GM19468 (cell line): ENCODE measurements around the gene NAAA.
"Not testable (repeated sequence)": the region's sequence is repeated elsewhere in the genome, so short reads cannot be mapped to it uniquely, and the experiment has no call there.

ENCODE experiments used
- ATAC-seq: cut with Tn5 transposase; IDR thresholded peaks from one replicate; pipeline ENCODE4 v1.9.1; 2021; ENCODE audit warnings: mild to moderate bottlenecking, moderate library complexity, moderate number of reproducible peaks; ENCODE audit not compliant: unreplicated experiment; ENCODE audit errors: extremely low read depth

Gene NAAA

DNA sequence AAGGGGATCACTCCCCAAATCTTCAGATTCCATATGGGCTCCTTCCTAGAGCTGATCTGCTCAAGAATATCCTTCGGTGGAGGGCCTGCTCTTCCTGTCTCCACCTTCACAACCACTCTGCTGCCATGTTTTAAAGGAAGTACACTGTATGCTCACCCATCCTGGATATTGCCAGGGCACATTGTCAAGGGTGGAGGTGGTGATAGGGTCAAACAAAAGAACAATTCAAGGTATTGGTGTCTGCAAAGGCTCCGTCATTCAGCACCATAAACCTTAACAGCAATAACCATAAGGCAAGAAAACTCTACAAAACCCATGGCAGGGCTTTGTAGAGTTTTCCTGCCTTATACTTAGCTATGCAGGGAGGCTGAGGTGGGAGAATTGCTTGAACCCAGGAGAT lies 18.9 kb downstream of the NAAA start:
- ATAC-seq = no peak

DNA sequence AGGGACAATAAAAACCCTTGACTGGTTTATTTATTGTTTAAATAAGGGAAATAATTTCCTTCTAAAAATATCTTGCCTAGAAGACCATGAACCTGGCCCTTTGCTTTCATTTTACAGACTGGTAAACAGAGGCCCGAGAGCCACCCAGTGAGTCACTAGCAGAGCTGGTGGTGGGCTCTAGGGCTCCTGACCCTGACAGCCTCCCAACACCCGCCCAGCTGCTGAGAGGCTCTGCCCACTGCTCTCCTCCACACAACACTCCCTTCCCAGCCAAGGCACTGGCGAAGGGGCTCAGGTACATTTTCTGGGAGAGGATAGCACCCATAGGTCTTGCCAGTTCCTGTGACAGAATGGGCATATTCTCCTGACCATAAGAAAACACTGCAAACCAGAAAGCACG lies 20.5 kb downstream of the NAAA start:
- no peak for ATAC-seq

DNA sequence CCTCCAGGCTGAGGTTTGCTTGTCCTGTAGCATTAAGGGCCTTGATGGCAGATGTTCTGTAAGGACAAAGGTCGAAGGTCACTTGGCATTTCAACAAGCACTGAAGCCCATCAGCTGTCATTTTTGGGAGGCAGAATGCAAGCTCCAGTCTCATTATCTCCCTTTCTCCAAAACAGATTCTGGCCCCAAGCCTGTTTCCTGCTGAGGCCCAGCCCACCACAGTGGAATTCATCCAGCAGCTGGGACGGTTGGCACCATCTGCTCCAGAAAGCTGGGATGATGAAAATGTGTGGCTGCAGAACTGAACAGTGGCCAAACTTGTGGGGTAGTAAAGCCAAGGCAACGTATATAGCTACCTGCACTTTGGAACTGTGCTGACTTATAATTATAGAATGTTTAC lies 20.9 kb downstream of the NAAA start:
- ATAC-seq = no peak

DNA sequence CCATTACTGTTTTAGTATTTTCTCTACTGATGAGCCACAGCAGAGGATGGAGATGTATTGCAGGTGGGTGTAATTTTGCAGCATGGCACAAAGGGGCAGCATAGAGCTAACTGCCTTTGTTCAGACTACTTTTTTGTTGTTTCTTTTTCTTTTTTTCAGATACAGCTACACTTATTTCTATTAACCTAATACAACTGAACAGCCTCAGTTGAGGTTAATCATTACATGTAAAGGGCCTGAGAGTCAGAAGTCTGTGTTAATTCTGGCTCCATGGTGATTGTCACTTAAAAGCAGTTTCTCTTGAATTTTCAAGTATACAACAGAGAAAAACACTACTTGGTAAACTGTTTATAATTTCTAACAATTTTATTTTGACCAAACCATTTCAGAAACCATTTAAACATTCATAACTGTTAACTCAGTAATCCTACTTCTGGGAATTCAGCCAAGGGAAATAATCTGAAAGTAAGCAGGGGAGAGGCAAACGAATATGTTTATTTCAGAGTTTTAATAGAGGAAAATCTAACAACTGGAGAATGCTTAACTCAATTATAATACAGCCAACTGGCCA lies 24.6 kb downstream of the NAAA start:
- no peak for ATAC-seq

DNA sequence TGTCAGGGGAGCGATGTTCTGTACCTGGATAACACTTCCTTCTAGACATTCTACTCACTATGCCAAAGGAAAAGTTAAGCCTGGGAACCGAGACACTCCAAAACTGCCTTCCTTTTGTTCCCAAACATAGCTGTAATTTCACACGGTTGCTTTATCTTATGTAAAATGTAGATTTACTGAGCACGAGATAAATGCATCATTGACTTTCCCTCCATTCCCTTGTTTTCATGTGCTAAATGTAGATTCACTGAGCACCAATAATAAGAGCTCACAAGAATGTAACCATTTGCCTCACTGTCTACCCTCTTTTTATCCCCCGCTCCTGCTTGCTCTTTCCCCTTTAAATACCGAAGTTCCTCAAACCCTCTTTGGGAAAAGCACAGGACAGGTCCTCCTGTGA lies 27.8 kb downstream of the NAAA start:
- no peak for ATAC-seq

DNA sequence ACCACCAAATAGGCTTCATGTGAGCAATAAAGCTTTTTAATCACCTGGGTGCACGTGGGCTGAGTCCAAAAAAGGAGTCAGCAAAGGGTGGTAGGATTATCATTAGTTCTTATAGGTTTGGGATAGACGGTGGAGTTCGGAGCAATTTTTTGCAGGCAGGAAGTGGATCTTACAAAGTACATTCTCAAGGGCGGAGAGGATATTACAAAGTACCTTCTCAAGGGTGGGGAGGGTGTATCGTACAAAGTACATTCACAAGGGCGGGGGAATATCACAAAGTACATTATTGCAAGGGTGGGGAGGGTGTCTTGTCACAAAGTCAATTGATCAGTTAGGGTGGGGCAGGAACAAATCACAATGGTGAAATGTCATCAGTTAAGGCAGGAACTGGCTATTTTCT lies 30.0 kb downstream of the NAAA start:
- ATAC-seq = not testable (repeated sequence)

DNA sequence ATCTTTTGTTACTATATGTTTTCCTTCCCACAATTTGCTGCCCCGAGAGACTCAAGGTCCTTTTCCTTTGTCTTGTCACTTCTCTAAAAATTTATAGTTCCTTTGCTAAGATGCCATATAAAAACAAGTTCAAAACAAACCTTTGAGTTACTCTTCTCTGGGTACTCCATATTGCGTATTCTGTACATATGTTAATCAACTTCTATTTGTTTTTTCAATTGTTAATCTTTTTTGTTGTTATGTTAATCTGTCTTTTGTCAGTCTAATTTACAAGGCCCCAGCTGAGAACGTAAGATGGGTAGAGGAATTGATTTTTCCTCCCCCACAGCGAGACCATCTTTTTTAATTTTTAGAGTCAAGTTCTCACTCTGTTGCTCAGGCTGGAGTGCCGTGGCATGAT lies 31.4 kb downstream of the NAAA start:
- ATAC-seq = no peak

DNA sequence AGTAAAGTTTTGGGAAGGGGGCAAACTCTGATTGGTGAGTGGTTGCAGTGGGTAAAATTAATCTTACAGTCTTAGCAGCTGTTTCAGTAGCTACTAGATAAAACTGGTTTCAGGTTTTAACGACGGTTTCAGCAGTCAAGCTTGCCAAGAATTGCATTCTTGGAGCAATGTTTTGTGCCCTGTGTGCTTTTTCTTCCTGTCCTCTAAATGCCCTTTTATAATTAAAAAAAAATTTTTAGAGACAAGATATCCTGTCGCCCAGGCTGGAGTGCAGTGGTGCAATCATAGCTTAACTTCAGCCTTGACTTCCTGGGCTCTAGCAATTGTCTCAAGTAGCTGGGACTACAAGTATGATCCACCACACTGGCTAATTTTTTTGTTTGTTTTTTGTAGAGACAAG lies 32.3 kb downstream of the NAAA start:
- no peak for ATAC-seq

DNA sequence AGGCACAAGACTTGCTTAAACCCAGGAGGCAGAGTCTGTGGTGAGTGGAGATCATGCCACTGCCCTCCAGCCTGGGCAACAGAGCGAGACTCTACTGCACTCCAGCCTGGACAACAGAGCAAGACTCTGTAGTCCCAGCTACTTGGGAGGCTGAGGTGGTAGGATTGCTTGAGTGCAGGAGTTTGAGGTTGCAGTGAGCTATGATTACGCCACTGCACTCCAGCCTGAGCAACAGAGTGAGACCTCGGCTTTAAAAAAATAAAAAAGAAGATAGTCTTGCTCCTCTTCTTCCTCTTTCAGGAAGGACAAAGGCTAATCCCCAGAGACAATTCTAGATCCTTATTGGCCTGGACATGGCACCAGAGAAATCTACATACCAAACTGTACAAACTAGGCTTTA lies 32.8 kb downstream of the NAAA start:
- ATAC-seq = no peak

DNA sequence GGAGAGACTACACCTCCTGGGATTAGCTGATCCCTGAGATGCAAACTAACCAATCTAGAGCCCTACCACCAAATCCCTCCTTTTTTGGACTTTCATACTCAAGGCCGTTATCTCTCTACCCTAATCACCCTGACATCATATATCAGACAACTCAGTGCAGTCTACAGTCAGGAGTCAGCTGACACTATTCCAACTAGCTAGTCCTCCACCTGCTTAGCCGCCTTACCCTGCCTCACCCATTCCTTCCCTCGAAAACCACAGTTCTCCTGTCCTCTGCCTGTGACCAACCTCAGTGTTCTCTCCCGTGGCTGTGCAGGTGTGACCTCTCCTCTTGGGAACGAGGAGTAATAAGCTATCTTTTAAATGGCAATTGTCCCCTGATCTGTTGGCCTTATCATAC lies 36.7 kb downstream of the NAAA start:
- no peak for ATAC-seq

DNA sequence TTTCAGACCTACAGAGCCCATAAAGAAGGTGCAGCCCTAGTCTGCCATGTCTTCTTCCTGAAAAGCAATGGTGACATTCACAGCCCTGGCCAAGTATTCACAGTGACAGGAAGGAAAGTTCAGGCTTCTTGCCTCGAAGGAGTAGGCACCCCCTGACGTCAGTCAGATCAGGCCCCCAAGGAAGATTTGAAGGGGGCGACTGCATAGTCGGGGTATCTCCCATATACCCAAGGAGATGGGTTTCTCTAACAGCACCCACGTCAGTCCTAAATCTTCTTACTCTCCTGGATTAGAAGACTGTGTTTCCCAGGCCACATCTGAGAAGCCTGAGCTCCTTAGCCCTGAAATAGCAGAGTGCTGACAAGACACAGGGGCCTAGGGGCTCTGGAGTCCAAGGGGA lies 38.5 kb downstream of the NAAA start, which contains the start of gene PPEF2:
PPEF2 (minus strand) TSS at position 101 of the 400 bp plus-strand sequence. CDS start 6,127 bp downstream, outside the sequence.
- no peak for ATAC-seq

DNA sequence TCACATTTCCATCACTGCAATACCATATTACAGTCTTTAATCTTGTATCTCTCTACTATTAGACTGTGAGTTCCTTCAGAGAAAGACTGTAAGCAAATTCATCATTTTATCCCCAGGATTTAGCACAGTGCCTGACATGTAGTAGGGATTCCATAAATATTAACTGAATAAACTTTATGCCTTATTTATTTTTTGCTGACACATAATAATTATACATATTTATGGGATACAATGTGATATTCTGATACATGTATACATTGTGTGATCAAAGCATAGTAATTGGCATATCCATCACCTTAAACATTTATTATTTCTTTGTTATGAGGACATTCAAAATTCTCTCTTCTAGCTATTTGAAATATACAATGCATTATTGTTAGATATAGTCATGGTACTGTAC lies 42.3 kb downstream of the NAAA start:
- ATAC-seq = no peak

DNA sequence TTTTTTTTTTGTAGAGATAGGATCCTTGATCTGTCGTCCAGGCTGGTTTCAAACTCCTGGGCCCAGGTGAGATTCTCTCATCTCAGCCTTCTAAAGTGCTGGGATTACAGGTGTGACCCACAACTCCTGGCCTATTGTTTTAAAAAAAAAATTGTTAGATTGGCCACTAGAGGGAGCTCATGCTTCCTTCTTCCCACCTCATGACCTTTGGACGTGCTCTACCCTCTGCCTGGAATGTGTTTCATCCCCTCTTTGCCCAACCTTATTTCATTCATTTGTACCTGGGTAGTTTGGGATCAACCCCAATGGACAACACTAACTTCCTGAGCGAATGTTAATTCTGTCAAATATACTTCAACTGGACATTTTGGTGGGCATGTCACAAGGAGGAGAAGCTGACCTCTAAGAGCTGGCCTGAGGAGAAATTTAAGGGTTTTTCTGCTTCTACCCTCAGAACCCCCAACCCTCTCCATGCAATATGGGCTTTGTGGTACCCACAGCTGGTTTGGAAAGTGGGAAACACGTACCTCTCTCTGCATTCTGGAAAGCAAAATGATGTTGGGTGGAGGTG lies 45.0 kb downstream of the NAAA start:
- ATAC-seq = peak; percentile 32

DNA sequence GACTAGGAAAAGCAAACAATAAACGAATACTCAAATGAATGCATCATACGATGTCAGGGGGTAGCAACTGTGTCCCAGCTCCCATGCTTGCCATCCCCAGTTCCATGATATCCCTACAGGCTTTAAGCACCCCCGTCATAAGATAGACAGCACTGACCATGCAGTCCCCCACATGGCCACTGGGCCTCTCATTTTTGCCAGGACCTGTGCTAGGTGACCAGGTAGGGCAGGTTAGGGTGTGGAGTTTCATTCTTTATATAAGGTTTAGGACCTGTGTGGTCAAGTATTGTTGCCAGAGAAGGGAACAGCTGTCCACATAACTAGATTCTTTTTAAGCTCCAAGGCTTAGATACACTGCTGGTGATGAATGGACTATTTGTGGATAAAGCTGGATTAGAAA lies 48.3 kb downstream of the NAAA start:
- ATAC-seq = no peak

DNA sequence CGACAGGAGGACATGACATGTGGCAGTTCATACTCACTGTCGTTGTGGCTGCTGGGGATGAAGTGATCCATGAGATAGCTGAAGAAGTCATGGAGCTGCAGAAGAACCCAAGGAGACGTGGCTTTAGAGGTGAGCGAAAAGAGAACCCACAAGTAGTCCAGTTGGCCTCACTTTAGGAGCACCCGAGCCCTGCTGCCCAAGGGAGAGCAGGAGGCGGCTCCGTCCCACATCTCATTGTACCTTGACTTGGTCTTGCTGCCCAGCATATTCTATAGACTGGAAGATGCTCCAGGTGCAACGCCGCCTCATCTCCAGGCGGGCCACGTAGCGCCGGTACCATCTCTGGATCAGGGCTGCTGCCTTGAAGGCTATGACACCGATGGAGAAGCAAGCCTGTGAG lies 49.2 kb downstream of the NAAA start:
- no peak for ATAC-seq

DNA sequence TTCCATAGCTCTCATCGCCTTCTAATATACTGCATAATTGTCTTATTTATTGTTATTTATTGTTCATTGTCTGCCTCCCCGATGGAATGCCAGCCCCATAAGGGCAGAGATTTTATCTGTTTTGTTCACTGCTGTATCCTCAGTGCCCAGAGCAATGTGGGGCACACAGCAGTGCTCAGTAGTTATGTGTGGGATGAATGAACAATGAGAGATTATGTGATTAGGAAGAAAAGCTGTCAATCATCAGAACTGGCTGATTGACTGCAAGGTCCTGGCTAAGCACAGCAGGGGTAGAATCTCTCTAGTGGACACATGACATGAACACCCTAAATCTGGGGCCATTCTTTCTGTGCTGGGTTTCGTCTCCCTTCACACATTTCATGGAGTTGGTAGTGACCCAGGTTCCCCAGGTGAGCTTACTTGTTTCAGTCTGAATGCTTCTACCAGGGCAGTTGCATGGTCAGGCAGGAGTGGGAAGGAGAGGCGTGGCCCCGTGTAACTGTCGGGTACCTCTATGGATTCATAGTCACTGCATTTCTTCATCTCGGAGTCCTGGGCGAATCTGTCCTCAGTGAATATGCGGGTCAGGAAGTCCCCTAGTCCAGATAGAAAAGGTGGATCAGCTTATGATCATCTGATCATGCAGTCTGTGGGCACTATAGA lies 51.1 kb downstream of the NAAA start:
- no peak for ATAC-seq

DNA sequence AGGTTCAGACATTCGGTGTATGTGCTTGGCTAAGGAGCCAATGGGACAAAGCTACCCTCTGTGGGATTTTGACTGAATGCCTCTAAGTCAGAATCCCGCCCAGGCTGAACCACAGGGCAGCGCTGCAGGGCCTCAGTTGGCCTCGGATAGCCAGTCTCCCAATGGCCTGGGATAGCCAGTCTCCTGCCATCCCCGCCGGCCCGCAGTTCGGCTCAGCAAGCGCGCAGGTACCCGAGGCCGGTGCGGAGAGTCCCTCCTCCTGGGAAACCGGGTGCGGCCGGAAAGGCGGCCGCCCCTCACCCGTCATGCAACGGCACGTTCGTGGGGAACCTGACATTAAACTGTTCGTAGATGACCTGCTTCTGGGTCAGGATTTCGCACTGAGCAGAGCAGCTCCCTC lies 54.7 kb downstream of the NAAA start:
- no peak for ATAC-seq

DNA sequence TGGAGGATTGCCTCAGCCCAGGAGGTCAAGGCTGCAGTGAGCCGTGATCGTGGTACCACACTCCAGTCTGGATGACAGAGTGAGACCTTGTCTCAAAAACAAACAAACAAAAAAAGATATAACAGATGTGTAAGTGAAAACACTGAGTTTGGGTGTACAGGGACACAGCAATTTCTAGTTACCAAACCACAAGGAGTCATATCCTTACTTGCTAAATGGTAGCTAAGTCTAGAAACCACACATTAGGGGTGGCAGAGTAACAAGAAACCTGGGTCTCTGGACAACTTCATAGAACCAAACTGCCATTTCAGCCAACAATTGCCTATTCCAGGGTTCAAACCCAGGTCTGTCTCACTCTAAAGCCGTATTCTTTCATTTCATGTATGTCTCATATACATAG lies 59.3 kb downstream of the NAAA start:
- no peak for ATAC-seq

DNA sequence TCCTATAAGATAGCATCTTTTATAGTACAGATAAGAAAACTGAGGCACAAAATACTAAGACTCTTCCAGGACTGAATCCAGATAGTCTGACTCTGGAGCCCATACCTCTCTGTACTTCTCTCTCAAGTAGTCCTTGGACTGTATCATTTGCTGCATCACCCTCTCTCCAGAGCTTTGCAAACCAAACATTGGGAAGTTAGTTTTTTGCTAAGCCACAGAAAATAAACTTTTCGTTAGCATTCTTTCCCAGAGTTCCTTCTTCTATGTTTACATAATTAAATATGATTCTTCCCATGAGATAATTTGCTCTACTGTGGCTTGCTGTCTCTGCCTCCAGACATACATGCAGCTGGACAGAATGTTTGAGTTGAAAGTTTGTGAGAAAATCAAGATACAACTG lies 60.5 kb downstream of the NAAA start:
- no peak for ATAC-seq

DNA sequence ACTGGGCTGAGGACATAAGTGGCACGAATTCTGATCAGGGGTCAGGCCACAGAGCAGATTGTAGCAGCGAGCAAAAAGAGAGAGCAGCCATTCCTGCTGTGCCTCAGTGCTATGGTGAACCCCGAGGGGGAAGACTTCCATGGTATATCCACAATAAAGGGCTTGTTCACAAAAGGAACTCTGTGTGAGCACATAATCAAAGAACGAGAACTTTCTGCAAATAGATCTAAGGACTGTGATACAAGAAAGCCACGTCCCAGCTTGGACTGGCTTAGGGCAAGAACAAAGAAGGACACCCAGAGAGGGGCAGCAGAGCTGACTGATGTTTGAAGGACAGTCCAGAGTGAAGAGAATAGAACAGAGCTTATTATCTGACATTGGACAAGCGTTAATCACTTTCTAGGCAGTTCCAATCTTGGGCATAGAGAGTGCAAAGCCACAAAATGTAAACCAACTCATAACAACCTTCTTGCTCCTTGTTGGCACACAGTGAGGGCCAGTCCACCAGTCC lies 62.5 kb downstream of the NAAA start:
- no peak for ATAC-seq

DNA sequence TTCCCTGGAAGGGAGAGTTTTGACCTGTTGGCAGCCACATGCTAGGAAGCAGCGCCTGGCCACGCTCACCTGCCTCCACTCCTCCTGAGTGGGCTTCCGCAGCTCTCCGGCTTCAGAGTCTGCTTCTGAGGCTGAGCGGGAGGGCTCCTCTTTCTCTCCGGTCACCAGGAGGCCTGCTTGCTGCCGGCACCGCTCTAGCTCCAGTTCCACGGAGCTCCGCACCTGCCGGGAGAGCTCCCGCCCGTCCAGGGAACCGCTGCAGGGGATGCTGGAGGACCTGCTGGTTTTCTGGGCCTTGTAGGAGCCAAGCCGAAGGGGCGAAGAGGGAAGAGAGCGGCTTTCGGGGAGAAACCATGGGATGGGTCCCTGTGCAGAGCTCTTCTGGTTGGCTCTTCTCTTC lies 64.6 kb downstream of the NAAA start:
- ATAC-seq = no peak

DNA sequence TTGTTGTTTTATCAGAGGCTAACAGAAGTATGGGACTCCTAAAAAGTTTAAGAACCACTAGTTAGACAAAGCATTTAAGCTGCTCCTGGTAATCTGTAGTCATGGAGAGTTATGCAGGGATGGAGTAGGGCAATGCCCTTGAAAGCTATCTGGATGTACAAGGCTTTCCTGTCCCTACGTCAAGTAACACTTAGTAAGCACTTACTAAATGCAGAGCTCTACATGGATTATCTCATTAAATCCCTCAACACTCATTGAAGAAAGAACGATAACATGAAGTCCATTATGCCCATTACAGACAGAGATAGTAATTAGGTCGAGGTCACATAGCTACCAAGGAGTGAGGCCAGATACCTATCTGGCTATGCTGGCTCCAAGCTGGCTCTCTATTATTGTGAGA lies 71.7 kb downstream of the NAAA start:
- no peak for ATAC-seq
